HG02623 (cell line): ENCODE data around the gene CNDP1.

Source experiments
- ATAC-seq: cut with Tn5 transposase; IDR thresholded peaks from one replicate; pipeline ENCODE4 v1.9.1; 2021; ENCODE audit warnings: moderate library complexity; ENCODE audit not compliant: unreplicated experiment

CNDP1 gene

DNA sequence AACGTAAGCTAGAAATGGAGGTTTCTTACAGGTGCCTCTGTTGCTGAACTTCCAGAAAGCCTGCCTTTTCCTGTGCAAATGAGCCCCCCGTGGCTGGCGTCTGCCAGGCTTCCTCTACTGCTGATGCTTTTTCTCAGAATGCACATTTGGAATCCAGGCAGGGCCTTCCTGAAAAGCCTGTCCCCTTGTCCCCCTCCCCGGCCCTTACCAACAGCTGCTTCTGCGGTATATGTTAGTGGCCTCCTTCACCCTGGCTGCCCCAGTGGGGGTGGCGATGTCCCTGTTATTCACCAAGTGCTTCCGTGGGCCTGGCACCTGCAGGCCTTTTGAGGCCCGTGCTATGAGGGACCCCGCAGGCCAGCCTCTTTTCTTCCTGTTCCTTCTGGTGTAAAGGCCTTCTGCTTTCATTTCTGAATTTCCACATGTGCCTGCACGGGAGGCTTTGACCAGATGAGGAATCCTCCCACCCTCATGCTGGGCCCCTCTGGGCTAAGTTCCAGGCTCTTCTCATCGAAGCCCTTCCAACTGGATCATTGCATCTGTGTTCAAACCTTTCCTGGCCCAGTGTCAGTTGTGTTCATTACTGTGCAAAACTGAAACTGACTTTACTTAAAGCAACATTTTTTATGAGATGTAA lies 27.7 kb upstream of the CNDP1 start:
- no peak for ATAC-seq

DNA sequence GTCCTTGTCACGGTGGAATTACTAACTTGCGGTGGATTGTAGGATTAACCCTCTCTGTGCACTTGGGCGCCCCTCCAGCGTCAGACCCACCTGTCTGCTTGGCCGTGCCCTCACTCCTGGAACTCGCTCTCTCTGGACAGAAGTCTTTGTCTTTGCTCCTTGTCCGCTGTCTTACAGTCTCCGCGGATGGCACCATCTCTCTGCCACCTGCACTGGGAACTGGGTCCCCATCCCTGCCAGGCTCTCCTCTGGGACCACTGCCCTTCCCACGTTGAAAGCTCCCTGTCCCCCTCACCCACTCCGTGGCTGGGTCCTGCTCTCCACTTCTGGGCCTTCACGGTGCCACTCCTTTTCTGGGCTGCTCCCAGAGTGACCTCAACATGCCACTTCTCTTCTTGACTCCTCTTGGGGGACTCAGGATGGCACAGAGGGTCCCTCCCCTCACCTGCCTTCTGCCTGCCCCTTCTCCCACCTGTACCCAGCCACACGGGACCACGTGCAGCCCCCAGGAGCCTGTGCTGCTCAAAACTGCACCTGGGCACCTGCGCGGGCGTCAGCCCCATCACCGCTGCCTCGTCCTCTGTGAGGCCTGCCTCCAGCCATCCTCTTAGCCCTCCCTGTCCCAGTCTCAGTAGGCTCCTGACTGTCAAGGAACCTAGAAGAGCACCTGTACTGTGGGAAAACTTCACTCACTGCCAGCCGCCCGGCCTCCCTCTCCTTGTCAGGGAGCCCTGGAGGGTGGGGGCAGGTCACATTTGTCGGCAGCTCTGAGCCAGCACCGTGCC lies 27.0 kb upstream of the CNDP1 start:
- ATAC-seq, result no peak

GRCh38 chr18:74507927-74508326 lies 26.4 kb upstream of the CNDP1 start:
- no peak for ATAC-seq

- ATAC-seq, result no peak
These were observed 25.9 kb upstream of the CNDP1 start for GRCh38 chr18:74508366-74508765.

DNA sequence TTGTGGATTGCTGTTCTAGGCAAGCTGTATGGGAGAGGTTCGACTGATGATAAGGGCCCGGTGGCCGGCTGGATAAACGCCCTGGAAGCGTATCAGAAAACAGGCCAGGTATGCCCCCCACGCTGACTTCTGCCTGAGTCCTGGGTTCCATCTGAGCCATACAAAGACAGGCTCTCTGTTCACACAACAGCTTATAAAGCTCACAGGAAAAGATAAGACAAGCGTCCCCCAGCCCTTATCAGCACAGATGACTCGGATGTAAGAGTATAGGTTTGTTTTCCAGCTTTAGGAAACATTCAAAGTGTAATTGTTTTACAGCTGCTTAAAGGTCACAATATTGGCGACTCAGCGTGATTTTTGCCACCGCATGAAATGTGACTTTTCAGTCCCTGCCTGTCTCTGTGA lies 25.5 kb upstream of the CNDP1 start:
- ATAC-seq, result no peak

- ATAC-seq, result no peak
These were observed 24.2 kb upstream of the CNDP1 start for GRCh38 chr18:74509856-74510769.

- no peak for ATAC-seq
These were observed 23.6 kb upstream of the CNDP1 start for GRCh38 chr18:74510770-74511095.

DNA sequence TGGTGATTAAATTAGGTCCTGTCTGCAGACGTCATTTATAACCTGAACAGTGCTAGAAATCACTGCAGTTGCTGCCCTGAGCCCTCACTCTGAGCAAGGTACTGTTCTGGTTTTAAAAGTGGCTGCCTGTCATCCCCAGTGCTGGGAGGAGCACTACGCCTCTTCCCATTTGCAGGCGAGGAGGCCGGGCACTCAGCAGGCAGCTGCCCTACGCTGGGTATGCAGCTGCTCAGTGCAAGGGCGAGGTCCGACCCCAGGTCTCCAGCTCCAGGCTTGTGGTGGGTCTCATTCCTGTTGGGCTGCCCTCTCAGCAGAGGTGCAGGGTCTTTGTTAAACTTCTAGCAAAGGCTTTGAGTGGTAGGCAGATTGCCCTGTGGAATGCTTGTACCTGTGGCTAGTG lies 22.5 kb upstream of the CNDP1 start:
- no peak for ATAC-seq

GRCh38 chr18:74512321-74513053 lies 21.8 kb upstream of the CNDP1 start:
- no peak for ATAC-seq

DNA sequence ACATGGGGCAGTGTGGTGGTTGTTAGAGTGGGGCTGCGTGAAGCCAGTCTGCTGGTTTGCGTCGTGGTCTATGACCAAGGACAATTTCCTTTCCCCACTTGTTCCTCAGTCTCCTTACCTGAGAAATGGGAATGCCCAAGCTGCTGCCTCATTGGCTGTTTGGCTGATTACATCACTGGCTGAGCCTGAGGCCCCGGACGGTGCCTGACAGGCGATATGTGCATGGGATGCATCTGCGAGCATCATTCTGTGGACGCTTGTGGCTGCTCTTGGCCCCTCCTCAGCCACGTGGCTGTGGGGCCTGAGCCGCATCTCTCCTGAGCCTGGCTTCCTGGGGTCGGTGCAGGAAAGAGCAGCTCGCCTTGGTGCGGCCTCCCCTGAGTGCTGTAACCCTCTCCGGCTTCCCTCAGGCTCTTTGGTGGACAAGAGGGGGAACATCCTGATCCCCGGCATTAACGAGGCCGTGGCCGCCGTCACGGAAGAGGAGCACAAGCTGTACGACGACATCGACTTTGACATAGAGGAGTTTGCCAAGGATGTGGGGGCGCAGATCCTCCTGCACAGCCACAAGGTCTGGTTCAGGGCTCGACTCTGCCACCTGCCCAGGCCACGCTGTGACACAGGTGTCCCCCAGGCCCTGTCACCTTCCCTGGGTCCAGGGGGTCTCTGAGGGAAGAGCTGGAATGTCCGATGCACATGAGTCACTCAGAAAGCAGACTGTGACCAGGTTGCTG lies 21.0 kb upstream of the CNDP1 start:
- no peak for ATAC-seq

GRCh38 chr18:74513883-74514205 lies 20.5 kb upstream of the CNDP1 start:
- ATAC-seq, result no peak

DNA sequence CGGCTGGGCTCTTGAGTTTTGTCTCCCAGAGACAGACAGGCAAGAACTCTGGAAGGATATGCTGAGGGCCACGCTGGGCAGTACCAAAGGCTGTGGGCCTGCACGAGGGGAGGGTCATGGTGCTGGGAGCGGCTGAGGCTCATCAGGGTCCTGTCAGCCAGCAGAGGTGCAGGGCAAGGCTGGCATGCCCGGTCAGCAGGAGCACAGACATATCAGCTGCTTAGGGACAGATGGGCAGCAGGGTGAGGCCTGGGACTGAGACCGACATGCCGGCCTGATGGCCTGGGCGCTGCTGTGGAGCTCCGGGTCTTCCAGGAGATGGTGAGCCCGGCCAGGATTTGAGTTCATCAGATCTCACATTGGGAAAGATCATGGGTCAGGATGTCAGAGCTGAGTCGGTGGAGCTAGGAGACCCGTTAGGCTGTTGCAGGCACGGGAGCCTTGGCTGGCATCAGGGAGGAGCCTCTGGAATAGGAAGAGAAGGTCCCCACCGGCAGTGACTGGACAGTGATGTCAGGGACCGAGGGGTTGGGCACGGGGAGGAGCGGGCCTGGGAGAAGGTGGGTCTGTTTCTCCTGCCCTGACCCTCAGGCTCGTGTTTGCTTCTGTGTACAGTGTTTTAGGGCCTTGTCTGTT lies 19.3 kb upstream of the CNDP1 start:
- no peak for ATAC-seq

DNA sequence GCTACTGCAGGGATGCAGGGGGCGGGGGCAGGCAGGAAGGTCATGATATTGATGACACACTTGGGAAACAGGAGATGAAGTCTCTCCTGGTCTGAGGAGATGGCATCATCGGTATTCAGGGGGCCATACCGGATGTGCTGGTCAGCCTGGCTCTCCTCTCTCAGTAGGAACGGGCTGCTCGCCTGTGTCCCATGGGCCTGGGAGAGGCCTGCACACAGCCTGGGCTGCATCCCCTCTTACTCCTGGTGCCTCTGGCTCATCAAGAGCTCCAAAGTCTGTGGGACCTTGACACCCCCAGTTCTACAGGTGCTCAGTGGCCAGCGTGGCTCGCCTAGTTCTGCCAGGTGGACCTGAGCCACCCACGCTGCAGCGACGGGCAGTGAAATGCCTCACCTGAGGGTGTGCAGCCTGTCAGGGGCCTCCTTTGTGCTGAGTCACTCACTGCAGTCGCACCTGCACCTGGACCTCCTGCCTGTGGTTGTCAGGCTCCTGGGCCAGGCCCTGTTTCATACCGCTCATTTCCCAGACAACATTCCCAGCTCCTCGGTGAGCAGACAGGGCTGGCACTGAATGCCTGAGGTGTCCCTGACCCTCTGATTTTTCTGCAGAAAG lies 18.6 kb upstream of the CNDP1 start:
- no peak for ATAC-seq

- ATAC-seq, result no peak
These were observed 17.7 kb upstream of the CNDP1 start for GRCh38 chr18:74516271-74517235.

DNA sequence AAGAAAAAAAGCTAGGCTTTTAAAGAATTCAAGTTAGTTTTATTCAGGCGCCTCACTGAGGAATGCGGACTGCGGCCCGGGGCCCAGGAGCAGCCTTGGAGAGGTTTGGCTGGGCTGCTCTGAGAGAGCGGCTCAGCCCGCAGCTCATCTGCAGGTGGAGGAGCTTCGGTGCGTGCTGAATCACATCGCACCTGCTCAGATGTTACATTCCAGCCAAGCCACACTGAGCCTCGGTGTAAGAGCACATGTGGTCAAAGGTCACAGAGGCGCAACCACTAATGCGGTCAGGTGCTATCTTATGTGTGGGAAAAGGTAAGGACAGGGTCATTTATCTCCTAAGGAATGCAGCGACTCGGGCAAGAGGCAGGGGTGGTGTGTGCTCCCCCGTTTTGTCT lies 17.1 kb upstream of the CNDP1 start:
- no peak for ATAC-seq

- no peak for ATAC-seq
These were observed 15.6 kb upstream of the CNDP1 start for GRCh38 chr18:74518456-74519295.

DNA sequence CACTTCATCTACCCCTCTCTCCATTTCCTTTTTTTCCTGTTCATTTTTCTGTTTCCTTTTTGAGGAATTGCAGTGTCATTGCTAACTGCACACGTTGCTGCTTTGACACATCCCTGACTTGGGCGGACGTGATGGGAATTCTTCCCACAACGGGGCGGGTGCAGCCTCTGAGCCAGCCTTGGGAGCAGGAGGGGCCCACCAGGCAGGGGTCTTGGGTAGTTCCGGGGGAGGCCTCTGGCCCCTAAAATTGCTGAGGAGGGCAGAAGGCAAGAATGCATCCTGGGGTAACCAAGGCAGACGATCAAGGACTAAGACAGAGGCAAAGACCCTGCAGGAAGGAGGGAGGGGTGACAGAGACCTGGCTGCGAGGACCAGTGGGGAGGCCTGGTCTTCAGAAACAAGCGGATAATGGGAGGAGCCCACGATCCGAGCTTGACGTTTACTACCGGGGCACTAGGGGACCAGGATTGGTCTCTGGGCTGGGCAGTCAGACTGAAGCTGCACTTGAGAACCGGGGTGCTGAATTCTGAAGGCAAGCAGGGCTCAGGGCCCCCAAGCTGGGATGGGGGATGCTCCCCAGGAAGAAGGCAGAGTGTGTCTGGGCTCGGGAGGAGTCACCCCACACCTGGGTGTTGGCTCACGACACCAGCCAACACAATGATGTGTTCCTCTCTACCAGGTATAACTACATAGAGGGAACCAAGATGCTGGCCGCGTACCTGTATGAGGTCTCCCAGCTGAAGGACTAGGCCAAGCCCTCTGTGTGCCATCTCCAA lies 14.8 kb upstream of the CNDP1 start:
- ATAC-seq, result no peak
